Heart right ventricle (tissue), 16 donors: ENCODE data around the gene GAS5. TPM values are rescaled to one million over a fixed set of nuclear protein-coding genes. Genes with fewer than 3 reads are reported as not detected.

ENCODE experiments used
- ATAC-seq, 8 donors: fragments of 200-7000 bp; cut with Tn5 transposase; one replicate each; pipeline ENCODE4 v1.9.1; 2020; ENCODE audit warnings: mild to moderate bottlenecking in 8 of 8, moderate library complexity in 8 of 8, moderate number of reproducible peaks in 1 of 8
- DNase-seq, 2 donors: peaks; one replicate each; pipeline ENCODE4 v3.0.0-alpha.2; 2020
- H3K27ac ChIP-seq, 10 donors: fragments of 200-600 bp; sonication (generic) in 2 of 10; one replicate each; pipeline versions ENCODE4 v1.5.0 to v1.8.0; 2020 to 2022; ENCODE audit warnings: mild to moderate bottlenecking in 3 of 10
- H3K27me3 ChIP-seq, 7 donors: fragments of 200-600 bp; one replicate each; pipeline ENCODE4 v1.8.0; 2021 to 2022; ENCODE audit warnings: mild to moderate bottlenecking in 2 of 7
- H3K36me3 ChIP-seq, 9 donors: fragments of 200-600 bp; sonication (generic) in 1 of 9; one replicate each; pipeline versions ENCODE4 v1.5.0 to v1.8.0; 2020 to 2022; ENCODE audit warnings: mild to moderate bottlenecking in 2 of 9
- H3K4me1 ChIP-seq, 9 donors: fragments of 200-600 bp; sonication (generic) in 1 of 9; one replicate each; pipeline versions ENCODE4 v1.5.0 to v1.8.0; 2020 to 2022; ENCODE audit warnings: mild to moderate bottlenecking in 4 of 9
- H3K4me3 ChIP-seq, 10 donors: fragments of 200-600 bp; sonication (generic) in 2 of 10; one replicate each; pipeline versions ENCODE4 v1.5.0 to v1.8.0; 2020 to 2022; ENCODE audit warnings: mild to moderate bottlenecking in 7 of 10, moderate library complexity in 2 of 10
- H3K9me3 ChIP-seq, 11 donors: fragments of 200-600 bp in 10 of 11; sonication (generic) in 2 of 11; one replicate each; pipeline versions ENCODE4 v1.5.0 to v1.8.0; 2013 to 2022; ENCODE audit warnings: mild to moderate bottlenecking in 2 of 11, control low read depth in 1 of 11, moderate library complexity in 1 of 11
- WGBS, 2 donors: extraction: QIAGEN DNeasy Blood & Tissue Kit; methylation state at CpG; one replicate each; pipeline ENCODE4 v1.1.7; 2013; ENCODE audit warnings: inconsistent platforms in 1 of 2; 5-methylcytosine and 5-hydroxymethylcytosine counted together
- intact Hi-C, 10 donors: fragments of 100-400 bp; cut with DNase I; formaldehyde crosslinking; loops; one replicate each; pipeline versions ENCODE4 v1.11.1 to v1.14.2; 2022
- polyA plus RNA-seq, 2 donors: library from polyadenylated mRNA; stranded (reverse); fragments of 200-250 nt; gene quantifications; one replicate each; pipeline ENCODE4 v1.2.3, GENCODE V29; 2013
- total RNA-seq, 10 donors: library from RNA; stranded (reverse); fragmentation: NEBNext Ultra II Directional in 3 of 10; extraction: Animal tissue kit (Norgen Biotek cat#: 25700) in 3 of 10; gene quantifications; one replicate each; pipeline versions ENCODE4 v1.2.1 to v1.2.4, GENCODE V29; 2021 to 2023
- TF ChIP-seq, protein P1 (sequence below), 9 donors: fragments of 200-600 bp; sonication (generic) in 2 of 9; IDR thresholded peaks; one replicate each; pipeline versions ENCODE4 v1.5.0 to v1.8.0; 2021 to 2022; ENCODE audit warnings: antibody characterized with exemption in 9 of 9, mild to moderate bottlenecking in 5 of 9, moderate library complexity in 1 of 9
- donor health status: Arrhythmogenic right ventricular cardiomyopathy.
- donor health status: ischemic (EF 13 %, LVEDD 7.1; RV severe dilation, severe dysfunction).
- donor health status: healthy with polysubstance abuse.
- donor health status: DM: no; HTN: yes; CAD: no.
- donor health status: DM: no; HTN: no; CAD: no.
- donor health status: ischemic (EF 25% LVEDD 6.9; RV normal size, moderate dysfunction).
- donor health status: ischemic (EF 25% LVEDD 5.7; RV mildly dilated, moderate dysfunction).
- donor health status: healthy.
- donor health status: DM: yes; HTN: yes; CAD: no.
- donor health status: Ischemic cardiomyopathy.
- donor health status: ischemic (EF 35%, LVEDD 5.7; RV mildly dilated, moderate dysfunction).
- donor health status: nonischemic (EF 11% LVEDD 7.7; RV severe dilation, severe dysfunction).
- donor health status: DM: yes; HTN: yes; CAD: no.
- donor health status: PGD.
- donor health status: ischemic (EF 29% LVEDD 5.4; RV normal size, mild dysfunction).
- donor health status: nonischemic (EF 23%, LVEDD 6.1; RV moderate dilation, normal function).

GAS5 gene
- total and polyA plus RNA-seq, 12 donors: 33.1 to 151 (median 45.5) TPM

- Histone ChIP-seq H3K36me3 (peaks cover 0 to 15% (median 0%) of the 10 kb centered on the region in 9 donors), H3K4me3 (no peak overlapping the region), H3K27ac (no peak overlapping the region), H3K9me3 (no peaks in the 10 kb centered on the region), H3K4me1 (peaks cover 0 to 11% (median 3%) of the 10 kb centered on the region in 9 donors), H3K27me3 (no peaks in the 10 kb centered on the region)
- no peak for ATAC-seq
- intact Hi-C loops: no loop called here
- WGBS, 2 donors: 64 to 76% methylated on average over 1 of the region's 1 CpG
- TF ChIP-seq, protein P1, sequence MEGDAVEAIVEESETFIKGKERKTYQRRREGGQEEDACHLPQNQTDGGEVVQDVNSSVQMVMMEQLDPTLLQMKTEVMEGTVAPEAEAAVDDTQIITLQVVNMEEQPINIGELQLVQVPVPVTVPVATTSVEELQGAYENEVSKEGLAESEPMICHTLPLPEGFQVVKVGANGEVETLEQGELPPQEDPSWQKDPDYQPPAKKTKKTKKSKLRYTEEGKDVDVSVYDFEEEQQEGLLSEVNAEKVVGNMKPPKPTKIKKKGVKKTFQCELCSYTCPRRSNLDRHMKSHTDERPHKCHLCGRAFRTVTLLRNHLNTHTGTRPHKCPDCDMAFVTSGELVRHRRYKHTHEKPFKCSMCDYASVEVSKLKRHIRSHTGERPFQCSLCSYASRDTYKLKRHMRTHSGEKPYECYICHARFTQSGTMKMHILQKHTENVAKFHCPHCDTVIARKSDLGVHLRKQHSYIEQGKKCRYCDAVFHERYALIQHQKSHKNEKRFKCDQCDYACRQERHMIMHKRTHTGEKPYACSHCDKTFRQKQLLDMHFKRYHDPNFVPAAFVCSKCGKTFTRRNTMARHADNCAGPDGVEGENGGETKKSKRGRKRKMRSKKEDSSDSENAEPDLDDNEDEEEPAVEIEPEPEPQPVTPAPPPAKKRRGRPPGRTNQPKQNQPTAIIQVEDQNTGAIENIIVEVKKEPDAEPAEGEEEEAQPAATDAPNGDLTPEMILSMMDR (IDR thresholded peaks at IDR 0.05): no peak
- DNase-seq: no peak
These were observed 49.3 kb downstream of the GAS5 start for GRCh38 chr1:173818459-173818858.

Other genes starting within 250 kb of the GAS5 start
- not detected for gene TEX50, start 232.7 kb downstream of the GAS5 start, total RNA-seq
- not detected for gene TEX50, start 232.7 kb downstream of the GAS5 start, polyA plus RNA-seq
- gene ANKRD45, start 198.1 kb downstream of the GAS5 start, total RNA-seq: under 1 TPM in 6 of 10 donors, not detected in 4; 0.19 to 0.57 (median 0.29) TPM
- gene ANKRD45, start 198.1 kb downstream of the GAS5 start, polyA plus RNA-seq: under 1 TPM in 1 of 2 donors, not detected in 1; 0.10 TPM
- 10 to 100 TPM; 14.5 to 19.4 (median 17.3) TPM for gene KLHL20, start 153.0 kb downstream of the GAS5 start, total RNA-seq
- 1 to 10 TPM; 5.0 to 6.7 TPM for gene KLHL20, start 153.0 kb downstream of the GAS5 start, polyA plus RNA-seq
- 10 to 100 TPM; 11.3 to 22.8 (median 16.0) TPM for gene DARS2, start 43.3 kb downstream of the GAS5 start, total RNA-seq
- 1 to 10 TPM; 5.0 to 7.2 TPM for gene DARS2, start 43.3 kb downstream of the GAS5 start, polyA plus RNA-seq
- gene CENPL, start 43.1 kb downstream of the GAS5 start, total RNA-seq: 1 to 10 TPM; 2.4 to 7.0 (median 3.5) TPM
- gene CENPL, start 43.1 kb downstream of the GAS5 start, polyA plus RNA-seq: 1 to 10 TPM; 1.7 to 2.0 TPM
- 10 to 100 TPM in 8 of 10 donors, 1 to 10 TPM in 2; 8.5 to 15.2 (median 11.3) TPM for gene ZBTB37, start 391 bp upstream of the GAS5 start, total RNA-seq
- 1 to 10 TPM in 1 of 2 donors, under 1 TPM in 1; 0.55 to 3.4 TPM for gene ZBTB37, start 391 bp upstream of the GAS5 start, polyA plus RNA-seq
- under 1 TPM in 2 of 10 donors, not detected in 8; 0.34 to 0.44 TPM for gene SERPINC1, start 49.3 kb upstream of the GAS5 start, total RNA-seq
- under 1 TPM in 1 of 2 donors, not detected in 1; 0.20 TPM for gene SERPINC1, start 49.3 kb upstream of the GAS5 start, polyA plus RNA-seq
- 10 to 100 TPM; 19.9 to 26.5 (median 24.0) TPM for gene RC3H1, start 154.4 kb upstream of the GAS5 start, total RNA-seq
- 1 to 10 TPM; 1.7 to 5.1 TPM for gene RC3H1, start 154.4 kb upstream of the GAS5 start, polyA plus RNA-seq